Measurements from ENCODE around the gene ARHGAP27.

The ARHGAP27 gene

GRCh38 chr17:45404870-45405249 is 27.8 kb downstream of the ARHGAP27 start:
- no peak for DNase-seq (ENCODE audit: low read depth)
- no peak overlapping the region for H3K4me3 ChIP-seq (ENCODE audit: low read length)
- no peak for TF ChIP-seq CTCF (IDR thresholded peaks at IDR 0.05; ENCODE audit: insufficient read depth, low read depth, low read length, missing control alignments)

DNA sequence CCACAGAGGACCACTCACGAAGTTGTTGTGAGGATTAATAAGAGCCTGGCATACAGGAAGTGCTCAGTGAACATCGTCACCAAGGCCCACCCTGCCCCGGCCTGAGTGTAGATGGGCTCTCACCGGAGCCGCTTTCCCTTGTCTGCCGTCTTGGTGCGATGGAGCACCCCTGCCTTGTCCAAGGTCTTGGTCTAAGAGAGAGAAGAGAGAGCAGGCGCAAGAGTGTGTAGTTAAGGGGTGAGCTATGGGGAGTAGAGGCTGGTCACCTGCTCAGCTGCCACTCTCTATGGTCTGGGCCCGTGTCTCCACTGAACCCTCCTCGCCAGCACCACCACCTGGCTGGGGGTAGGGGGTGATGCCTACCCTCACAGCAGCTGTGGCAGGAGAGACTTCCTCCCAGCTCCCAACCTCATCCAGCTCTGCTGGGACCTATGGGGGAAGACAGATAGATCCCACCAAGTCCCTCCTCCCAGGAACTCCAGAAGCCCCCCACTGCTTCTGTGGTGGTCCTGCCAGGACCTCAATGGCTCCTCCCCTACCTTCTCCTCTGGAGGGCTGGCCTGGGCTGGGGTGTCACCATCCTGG is 28.7 kb downstream of the ARHGAP27 start:
- DNase-seq (ENCODE audit: low read depth) = no peak
- TF ChIP-seq CTCF (IDR thresholded peaks at IDR 0.05; ENCODE audit: insufficient read depth, low read depth, low read length, missing control alignments) = no peak
- no peak overlapping the region for H3K4me3 ChIP-seq (ENCODE audit: low read length)

- no peak overlapping the region for H3K4me3 ChIP-seq (ENCODE audit: low read length)
- TF ChIP-seq CTCF (IDR thresholded peaks at IDR 0.05; ENCODE audit: insufficient read depth, low read depth, low read length, missing control alignments) = no peak
Observed at GRCh38 chr17:45402916-45403315, 29.8 kb downstream of the ARHGAP27 start.

DNA sequence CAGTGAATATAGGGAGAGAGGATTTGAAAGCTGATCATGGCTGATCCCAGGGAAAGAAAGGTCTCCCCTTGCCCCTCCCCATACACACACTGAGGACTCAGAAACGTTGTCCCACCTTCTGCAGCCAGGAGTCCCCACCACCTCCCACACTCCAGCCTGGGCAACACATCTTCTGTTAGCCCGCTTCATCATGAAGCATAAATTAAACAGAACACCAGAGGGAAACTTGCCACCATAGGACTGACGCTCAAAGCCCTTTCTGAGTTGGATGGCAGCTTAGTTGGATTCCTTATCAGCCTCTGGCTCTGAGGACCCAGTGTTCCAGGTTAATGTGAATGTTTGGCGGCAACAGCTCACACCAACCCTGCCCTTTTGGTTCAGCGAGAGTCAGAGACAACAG is 33.9 kb downstream of the ARHGAP27 start:
- no peak for TF ChIP-seq CTCF (IDR thresholded peaks at IDR 0.05; ENCODE audit: insufficient read depth, low read depth, low read length, missing control alignments)
- H3K4me3 ChIP-seq (ENCODE audit: low read length) = no peak overlapping the region
- DNase-seq (ENCODE audit: low read depth) = no peak

More at GRCh38 chr17:45402916-45403315, 29.8 kb downstream of the ARHGAP27 start:
- no peak for DNase-seq (ENCODE audit: low read depth)

- H3K4me3 ChIP-seq (ENCODE audit: low read length) = no peak overlapping the region
- DNase-seq (ENCODE audit: low read depth) = no peak
- TF ChIP-seq CTCF (IDR thresholded peaks at IDR 0.05; ENCODE audit: insufficient read depth, low read depth, low read length, missing control alignments) = no peak
Observed at GRCh38 chr17:45397796-45398195, 34.9 kb downstream of the ARHGAP27 start.

DNA sequence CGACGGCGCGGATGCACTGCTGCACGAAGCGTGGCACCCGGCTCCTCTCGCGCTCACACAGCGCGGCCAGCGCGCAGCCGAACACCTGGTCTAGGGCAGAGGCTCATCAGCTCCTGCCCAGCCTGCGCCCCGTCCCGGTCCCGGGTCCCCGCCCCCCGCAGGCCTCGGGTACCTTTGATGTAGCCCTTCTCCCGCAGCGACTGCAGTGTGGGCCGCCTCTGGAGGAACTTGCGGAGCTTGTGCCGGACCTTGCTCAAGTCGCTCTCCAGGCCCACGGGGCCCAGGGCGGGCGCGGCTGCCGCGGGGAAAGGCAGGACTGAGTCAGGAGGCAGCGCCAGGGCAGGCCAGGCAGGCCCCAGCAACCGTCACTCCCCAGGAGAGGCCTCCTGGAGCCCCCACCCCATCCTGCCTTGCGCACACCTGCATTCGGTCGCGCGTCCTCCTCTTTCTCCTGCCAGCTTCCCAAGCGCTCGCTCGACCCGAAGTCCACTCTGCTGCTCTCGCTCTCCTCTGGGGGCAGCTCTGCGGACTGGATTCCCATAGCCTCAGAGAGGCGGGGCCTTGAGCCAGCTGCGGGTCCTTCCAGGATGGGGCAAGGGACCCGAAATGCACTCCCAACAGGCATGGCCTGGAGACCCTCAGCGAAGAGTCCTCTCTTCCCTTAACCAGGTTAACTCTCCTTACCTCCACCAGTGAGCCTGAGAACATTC is 36.0 kb downstream of the ARHGAP27 start:
- no peak for DNase-seq (ENCODE audit: low read depth)
- TF ChIP-seq CTCF (IDR thresholded peaks at IDR 0.05; ENCODE audit: insufficient read depth, low read depth, low read length, missing control alignments) = no peak
- H3K4me3 ChIP-seq (ENCODE audit: low read length) = no peak overlapping the region
